GM18520 (cell line): ENCODE data around the gene SLC16A3.
"Not testable (repeated sequence)": the region's sequence is repeated elsewhere in the genome, so short reads cannot be mapped to it uniquely, and the experiment has no call there.

Experiments
- ATAC-seq: cut with Tn5 transposase; IDR thresholded peaks from one replicate; pipeline ENCODE4 v1.9.1; 2021; ENCODE audit not compliant: unreplicated experiment

The SLC16A3 gene

GRCh38 chr17:82228842-82229697 is at the start of gene SLC16A3:
Gene SLC16A3 (plus strand): TSS chr17:82229042. CDS start chr17:82236009, 6,967 bp downstream.
- ATAC-seq, result peak; percentile 28

DNA sequence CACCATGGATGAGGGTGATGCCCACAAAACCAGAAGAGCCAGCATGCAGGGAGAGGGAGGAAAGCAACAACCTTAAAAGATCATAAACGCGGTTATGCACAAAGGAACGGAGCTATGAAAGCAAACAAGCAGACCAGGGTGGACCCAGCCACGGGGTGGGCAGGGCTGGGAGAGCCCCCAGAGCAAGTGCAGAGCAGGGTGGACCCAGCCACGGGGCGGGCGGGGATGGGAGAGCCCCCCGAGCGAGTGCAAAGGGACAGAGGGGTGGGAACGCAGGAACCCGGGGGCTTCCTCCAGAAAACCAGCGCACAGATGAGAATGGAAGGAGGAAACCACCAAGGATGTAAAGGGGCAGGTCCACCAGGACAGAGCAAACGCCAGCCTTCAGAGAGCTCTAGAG is 49.4 kb upstream of the SLC16A3 start:
- ATAC-seq, result no peak

DNA sequence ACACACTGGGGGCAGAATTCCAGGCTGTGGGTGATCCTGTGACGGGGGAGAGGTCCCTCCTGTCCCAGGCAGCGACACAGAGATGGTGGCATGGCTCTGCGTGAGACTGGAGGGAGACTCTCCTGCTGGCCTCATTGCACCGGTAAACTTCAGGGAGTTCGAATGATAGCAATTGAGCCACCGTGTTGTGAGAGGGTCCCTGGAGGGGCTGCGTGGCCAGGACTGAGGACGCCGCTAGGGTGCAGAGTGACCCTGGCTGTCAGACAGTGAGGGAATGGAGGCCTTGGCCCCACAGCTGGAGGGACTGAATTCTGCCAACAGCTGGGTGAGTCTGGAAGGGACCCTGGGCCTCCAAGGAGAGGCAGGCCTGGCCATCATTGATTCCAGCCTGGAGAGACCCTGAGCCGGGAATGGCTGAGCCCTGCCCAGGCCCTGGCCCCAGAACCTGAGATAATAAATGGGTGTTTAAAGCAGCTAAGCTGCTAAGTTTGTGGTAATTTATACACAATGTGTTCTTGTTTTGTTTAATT is 48.8 kb upstream of the SLC16A3 start:
- no peak for ATAC-seq

- ATAC-seq, result no peak
These were observed 47.9 kb upstream of the SLC16A3 start for GRCh38 chr17:82180776-82181528.

DNA sequence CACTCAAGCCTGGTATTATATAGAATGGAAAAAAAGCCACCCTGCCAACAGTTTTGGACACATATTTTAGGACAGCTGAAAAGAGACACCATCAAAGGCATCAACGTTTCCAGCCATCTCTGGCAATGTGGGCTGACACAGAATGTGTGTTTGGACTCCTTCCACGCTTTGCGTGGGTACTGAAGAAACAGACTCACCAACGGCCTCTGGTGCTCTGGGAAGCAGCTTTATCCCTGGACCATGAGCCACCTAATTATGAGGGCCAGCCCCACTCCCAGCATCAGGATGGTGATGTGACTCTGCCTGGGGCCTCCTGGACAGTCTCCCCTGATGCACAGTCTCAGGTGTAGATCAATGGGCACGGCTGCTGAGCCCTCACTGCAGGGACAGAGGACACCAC is 44.1 kb upstream of the SLC16A3 start:
- no peak for ATAC-seq

DNA sequence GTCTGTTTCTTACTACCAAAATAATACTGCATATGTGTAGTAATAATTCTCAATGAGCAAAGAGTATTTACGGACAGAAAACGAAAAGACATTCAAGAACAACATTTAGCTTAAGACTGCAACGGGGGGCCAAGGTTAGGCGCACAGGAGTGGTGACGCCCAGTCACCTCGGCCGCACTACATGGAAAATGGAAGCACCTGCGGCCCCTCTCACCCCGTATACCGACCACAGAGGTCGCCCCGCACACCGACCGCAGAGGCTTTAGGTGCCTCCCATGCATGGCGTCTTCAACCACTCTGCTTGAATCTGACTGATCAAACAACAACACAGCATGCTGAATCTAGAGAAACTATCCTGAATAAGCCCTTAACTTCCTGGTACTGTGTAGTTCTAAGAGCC is 42.6 kb upstream of the SLC16A3 start:
- ATAC-seq, result no peak

GRCh38 chr17:82187500-82187899 is 41.3 kb upstream of the SLC16A3 start:
- ATAC-seq, result no peak

DNA sequence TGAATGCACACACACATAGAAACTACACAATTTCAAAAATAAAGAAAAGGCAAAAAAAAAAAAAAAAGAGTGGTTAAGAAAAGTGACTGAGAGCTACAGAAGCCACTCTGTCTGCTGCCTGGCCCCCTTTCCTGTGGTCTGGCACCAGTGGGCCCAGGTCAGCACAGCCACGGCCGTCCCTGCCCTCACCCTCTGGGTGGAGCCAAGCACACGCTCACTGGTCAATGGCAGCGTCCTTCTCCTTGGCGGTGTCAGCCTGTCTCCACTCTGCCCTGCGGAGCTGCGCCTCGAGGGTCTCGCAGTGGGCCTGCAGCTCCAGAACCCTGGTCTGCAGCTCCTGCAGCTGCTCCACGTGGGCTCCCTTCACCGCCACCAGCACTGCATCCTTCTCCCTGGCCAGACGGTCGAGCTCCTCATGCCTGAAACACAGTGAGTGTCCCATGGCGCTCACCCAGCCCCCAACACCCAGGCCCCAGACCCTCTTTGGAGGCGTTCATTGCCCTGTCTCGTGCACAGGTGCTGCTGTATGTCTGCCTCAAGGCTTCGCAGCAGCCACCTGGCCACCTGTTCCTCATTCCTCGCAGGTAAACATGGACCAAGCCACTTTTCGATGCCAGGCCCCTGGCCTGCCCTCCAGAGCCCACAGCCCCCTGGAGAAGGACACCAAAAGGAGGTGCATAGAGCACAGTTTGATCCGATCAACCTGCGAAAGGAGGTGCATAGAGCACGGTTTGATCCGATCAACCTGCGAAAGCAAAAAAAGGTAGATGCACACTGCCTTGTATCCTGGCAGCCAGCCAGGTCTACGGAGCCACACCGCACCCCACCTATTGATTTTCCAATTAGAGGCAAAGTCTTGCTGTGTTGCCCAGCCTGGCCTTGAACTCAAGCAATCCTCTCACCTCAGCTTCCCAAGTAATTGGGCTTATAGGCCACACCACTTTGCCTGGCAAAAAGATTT is 40.6 kb upstream of the SLC16A3 start:
- no peak for ATAC-seq

- not testable (repeated sequence) for ATAC-seq
These were observed 35.8 kb upstream of the SLC16A3 start for GRCh38 chr17:82193050-82193449.

GRCh38 chr17:82193520-82194220 is 35.2 kb upstream of the SLC16A3 start:
- ATAC-seq, result no peak

- no peak for ATAC-seq
These were observed 34.1 kb upstream of the SLC16A3 start for GRCh38 chr17:82194765-82195164.

GRCh38 chr17:82195675-82196672 is 32.9 kb upstream of the SLC16A3 start:
- ATAC-seq, result no peak

DNA sequence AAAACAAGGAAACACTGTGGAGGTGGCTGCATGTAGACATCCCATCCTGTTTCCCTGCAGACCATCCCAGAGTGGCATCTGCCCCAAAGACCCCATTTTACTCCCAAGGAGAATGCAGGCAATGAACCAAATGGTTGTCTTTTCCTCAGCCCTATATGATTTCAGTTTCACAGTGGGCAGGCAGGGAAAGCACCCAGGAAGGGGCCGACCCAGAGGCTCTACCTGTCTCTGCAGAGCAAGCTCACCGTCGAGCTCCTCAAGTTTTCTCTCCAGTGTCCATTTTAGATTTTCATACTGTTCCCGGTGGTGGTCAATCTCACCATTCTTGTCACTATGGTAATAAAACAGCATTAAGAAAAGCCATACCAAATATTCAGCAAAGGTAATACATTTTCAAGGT is 30.8 kb upstream of the SLC16A3 start:
- no peak for ATAC-seq

GRCh38 chr17:82199496-82199895 is 29.3 kb upstream of the SLC16A3 start:
- no peak for ATAC-seq

DNA sequence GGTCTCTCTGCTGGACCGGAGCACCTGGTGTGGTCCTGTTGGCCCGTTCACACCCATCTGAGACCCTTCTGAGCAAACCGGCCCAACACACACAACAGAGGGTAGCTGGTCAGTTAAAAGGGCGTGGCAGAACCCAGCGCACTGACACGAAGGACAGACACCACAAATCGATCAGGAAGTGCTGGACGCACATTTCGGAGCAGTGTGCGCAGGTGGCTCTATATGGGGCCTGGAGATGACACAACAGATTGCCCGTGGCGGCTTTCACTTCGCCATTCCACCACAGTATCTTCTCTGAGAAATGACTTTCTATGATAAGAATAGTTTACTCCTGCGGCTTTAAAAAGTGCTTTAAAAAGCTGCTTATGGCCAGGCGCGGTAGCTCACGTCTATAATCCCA is 28.7 kb upstream of the SLC16A3 start:
- ATAC-seq, result no peak

GRCh38 chr17:82200743-82201497 is 27.9 kb upstream of the SLC16A3 start:
- no peak for ATAC-seq

- no peak for ATAC-seq
These were observed 27.3 kb upstream of the SLC16A3 start for GRCh38 chr17:82201498-82201910.

- ATAC-seq, result no peak
These were observed 25.9 kb upstream of the SLC16A3 start for GRCh38 chr17:82202981-82203380.
